HK-2 (cell line): Measurements from ENCODE around the gene PIP4K2B.
"Not testable (repeated sequence)": the region's sequence is repeated elsewhere in the genome, so short reads cannot be mapped to it uniquely, and the experiment has no call there.

Source experiments
- DNase-seq: peaks from one replicate; pipeline ENCODE4 v3.0.0-alpha.2; 2018; ENCODE audit not compliant: unreplicated experiment

The PIP4K2B gene

GRCh38 chr17:38730526-38731379 lies 68.6 kb downstream of the PIP4K2B start:
- peak; percentile 81 for DNase-seq

GRCh38 chr17:38729886-38730525 lies 69.3 kb downstream of the PIP4K2B start, which contains the start of gene CISD3:
Gene CISD3 (plus strand): TSS chr17:38730341. CDS start chr17:38730359, 18 bp downstream.
- peak; percentile 83 for DNase-seq

GRCh38 chr17:38729368-38729885 lies 69.9 kb downstream of the PIP4K2B start:
- DNase-seq = no peak

- no peak for DNase-seq
Measured at GRCh38 chr17:38728290-38728831, 71.0 kb downstream of the PIP4K2B start.

- DNase-seq = no peak
Measured at GRCh38 chr17:38727736-38728135, 71.6 kb downstream of the PIP4K2B start.

GRCh38 chr17:38726145-38726544 lies 73.2 kb downstream of the PIP4K2B start:
- not testable (repeated sequence) for DNase-seq

GRCh38 chr17:38725066-38725465 lies 74.3 kb downstream of the PIP4K2B start:
- no peak for DNase-seq

- no peak for DNase-seq
Measured at GRCh38 chr17:38724337-38724988, 74.9 kb downstream of the PIP4K2B start.

- DNase-seq = no peak
Measured at GRCh38 chr17:38721802-38722201, 77.6 kb downstream of the PIP4K2B start.

- no peak for DNase-seq
Measured at GRCh38 chr17:38720941-38721340, 78.4 kb downstream of the PIP4K2B start.

GRCh38 chr17:38719943-38720641 lies 79.3 kb downstream of the PIP4K2B start:
- DNase-seq = no peak

- DNase-seq = no peak
Measured at GRCh38 chr17:38719289-38719942, 79.9 kb downstream of the PIP4K2B start.

- DNase-seq = no peak
Measured at GRCh38 chr17:38717139-38717745, 82.1 kb downstream of the PIP4K2B start.

GRCh38 chr17:38716368-38717005 lies 82.9 kb downstream of the PIP4K2B start:
- DNase-seq = no peak
